ENCODE data around the gene SPR.

SPR gene

DNA sequence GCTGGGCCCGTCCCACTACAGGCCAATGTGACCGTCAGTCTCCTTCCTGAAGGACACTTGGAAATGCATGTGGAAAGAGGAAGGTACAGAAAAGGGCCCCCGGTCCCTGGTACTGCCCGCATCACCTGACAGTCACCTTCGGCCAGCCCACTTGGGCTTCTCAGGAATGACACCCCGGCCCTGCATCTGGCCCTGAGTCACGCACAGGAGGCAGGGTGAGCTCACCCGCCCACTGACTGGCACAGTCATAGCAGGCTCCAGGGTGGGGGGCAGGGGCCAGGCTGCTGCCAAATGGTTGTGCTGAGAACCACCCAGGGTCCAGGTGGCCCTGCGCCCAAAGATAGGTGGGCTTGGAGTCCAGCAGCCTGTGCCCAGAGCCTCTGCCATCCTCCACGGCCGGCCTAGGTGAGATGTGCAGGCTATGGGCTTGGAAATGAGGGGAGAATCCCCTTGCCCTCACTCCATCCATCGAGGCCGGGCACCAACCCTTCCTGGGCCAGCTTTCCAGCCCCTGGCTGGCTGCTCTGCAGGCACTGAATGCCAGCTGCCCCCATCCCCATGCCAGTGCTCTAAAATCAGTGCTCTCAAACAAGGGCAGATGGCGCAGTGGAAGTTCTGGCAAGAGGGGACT is 44.2 kb downstream of the SPR start:
- DNase-seq (ENCODE audit: low read depth): no peak
- H3K4me3 ChIP-seq (ENCODE audit: low read depth, low read length): no peak overlapping the region
- TF ChIP-seq, protein P1, sequence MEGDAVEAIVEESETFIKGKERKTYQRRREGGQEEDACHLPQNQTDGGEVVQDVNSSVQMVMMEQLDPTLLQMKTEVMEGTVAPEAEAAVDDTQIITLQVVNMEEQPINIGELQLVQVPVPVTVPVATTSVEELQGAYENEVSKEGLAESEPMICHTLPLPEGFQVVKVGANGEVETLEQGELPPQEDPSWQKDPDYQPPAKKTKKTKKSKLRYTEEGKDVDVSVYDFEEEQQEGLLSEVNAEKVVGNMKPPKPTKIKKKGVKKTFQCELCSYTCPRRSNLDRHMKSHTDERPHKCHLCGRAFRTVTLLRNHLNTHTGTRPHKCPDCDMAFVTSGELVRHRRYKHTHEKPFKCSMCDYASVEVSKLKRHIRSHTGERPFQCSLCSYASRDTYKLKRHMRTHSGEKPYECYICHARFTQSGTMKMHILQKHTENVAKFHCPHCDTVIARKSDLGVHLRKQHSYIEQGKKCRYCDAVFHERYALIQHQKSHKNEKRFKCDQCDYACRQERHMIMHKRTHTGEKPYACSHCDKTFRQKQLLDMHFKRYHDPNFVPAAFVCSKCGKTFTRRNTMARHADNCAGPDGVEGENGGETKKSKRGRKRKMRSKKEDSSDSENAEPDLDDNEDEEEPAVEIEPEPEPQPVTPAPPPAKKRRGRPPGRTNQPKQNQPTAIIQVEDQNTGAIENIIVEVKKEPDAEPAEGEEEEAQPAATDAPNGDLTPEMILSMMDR (IDR thresholded peaks at IDR 0.05; ENCODE audit: insufficient read depth, low read depth, low read length, missing control alignments): no peak

DNA sequence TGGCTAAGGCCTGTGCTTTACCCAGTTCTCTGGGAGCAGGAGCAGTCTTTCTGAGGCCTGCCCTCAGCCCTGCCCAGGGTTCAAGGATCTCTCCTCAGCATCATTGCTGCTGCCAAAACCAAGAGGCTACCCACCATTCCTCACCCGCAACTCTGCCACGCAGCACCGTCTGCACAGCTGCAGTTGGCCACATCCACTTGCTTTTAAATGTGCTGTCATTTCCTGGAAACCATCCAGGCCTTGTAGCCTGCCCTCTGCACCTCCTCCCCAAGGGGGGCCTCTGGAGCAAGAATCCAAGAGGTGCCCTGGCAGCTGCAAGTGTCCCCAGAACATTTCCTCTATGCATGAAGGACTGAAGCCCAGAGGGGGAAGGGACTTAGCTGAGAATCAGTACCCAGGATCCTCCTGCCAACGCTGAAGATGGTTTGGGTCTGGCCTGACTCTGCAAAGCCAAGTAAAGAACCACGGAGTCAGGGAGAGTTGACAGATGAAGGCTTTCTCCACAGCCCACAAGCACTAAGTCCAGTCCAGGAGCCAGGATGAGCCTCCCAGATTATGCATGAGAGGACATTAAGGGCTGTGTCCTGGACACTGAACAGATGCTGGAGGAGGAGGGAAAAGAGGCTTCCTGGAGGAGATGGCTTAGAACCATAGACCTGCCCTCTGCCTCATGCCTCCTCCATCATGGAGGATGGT is 45.0 kb downstream of the SPR start:
- no peak for DNase-seq (ENCODE audit: low read depth)
- H3K4me3 ChIP-seq (ENCODE audit: low read depth, low read length): no peak overlapping the region
- TF ChIP-seq, protein P1 (IDR thresholded peaks at IDR 0.05; ENCODE audit: insufficient read depth, low read depth, low read length, missing control alignments): no peak

DNA sequence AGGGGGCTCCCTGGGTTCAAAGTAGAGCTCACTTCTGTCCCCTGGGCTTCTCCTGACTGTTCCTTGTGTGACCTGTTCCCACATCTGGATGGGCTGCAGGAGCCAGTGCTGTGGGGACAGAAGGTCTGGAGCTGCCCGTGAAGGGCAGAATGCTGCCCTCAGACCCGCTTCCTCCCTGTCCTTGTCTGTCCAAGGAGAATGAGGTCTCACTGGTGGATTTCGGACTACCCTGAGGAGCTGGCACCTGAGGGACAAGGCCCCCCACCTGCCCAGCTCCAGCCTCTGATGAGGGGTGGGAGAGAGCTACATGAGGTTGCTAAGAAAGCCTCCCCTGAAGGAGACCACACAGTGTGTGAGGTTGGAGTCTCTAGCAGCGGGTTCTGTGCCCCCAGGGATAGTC is 45.6 kb downstream of the SPR start:
- TF ChIP-seq, protein P1 (IDR thresholded peaks at IDR 0.05; ENCODE audit: insufficient read depth, low read depth, low read length, missing control alignments): no peak
- no peak for DNase-seq (ENCODE audit: low read depth)
- H3K4me3 ChIP-seq (ENCODE audit: low read depth, low read length): no peak overlapping the region

DNA sequence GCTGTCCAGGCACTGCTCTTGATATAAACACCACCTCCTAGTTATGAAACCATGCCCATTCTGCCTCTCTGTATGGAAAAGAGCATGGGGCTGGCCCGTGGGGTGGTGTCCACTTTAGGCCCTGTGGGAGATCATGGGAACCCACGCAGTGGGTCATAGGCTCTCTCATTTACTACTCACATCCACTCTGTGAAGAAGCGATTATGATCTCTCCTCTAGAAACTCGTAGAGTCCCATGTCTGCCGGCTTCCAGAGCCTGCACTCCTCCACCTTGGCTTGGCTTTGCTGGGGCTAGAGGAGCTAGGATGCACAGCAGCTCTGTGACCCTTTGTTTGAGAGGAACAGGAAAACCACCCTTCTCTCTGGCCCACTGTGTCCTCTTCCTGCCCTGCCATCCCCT is 46.0 kb downstream of the SPR start:
- TF ChIP-seq, protein P1 (IDR thresholded peaks at IDR 0.05; ENCODE audit: insufficient read depth, low read depth, low read length, missing control alignments): no peak
- no peak for DNase-seq (ENCODE audit: low read depth)
- H3K4me3 ChIP-seq (ENCODE audit: low read depth, low read length): no peak overlapping the region

DNA sequence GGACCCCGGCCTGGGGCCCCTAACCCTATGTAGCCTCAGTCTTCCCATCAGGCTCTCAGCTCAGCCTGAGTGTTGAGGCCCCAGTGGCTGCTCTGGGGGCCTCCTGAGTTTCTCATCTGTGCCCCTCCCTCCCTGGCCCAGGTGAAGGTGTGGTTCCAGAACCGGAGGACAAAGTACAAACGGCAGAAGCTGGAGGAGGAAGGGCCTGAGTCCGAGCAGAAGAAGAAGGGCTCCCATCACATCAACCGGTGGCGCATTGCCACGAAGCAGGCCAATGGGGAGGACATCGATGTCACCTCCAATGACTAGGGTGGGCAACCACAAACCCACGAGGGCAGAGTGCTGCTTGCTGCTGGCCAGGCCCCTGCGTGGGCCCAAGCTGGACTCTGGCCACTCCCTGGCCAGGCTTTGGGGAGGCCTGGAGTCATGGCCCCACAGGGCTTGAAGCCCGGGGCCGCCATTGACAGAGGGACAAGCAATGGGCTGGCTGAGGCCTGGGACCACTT is 46.5 kb downstream of the SPR start:
- DNase-seq (ENCODE audit: low read depth): no peak
- TF ChIP-seq, protein P1 (IDR thresholded peaks at IDR 0.05; ENCODE audit: insufficient read depth, low read depth, low read length, missing control alignments): no peak
- no peak overlapping the region for H3K4me3 ChIP-seq (ENCODE audit: low read depth, low read length)

DNA sequence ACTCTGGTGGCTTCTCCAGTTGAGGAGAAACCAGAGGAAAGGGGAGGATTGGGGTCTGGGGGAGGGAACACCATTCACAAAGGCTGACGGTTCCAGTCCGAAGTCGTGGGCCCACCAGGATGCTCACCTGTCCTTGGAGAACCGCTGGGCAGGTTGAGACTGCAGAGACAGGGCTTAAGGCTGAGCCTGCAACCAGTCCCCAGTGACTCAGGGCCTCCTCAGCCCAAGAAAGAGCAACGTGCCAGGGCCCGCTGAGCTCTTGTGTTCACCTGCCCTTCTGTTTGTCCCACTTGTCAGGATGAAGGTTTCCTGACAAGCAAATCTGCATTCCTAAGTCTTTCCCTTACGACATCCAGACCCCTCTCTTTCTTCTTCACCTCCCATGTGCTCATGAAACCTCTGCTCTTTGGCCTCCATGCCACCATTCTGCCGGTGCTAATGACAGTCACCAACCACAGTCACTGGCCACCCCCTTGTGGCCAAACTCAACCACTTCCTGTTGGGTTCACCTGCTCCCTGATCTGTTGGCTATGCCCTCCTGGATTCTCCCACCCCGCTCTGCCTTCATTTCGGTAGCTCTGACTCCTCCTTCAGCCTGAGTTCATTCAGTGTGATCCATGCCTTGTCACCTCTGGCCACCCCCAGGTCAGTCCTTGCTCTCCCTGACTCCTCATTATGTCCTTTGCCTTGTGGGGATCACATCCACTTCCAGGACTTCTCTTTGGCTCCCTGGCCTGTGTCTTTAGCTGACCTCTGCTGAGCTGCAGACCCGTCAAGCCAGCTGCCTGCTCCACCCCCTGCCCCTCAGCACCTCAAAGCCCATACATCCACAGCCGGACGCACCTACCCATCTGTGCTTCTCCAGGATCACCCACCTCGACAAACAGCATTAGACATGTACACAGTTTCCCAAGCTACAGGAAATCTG is 47.7 kb downstream of the SPR start:
- peak; percentile 65 for DNase-seq (ENCODE audit: low read depth)
- no peak overlapping the region for H3K4me3 ChIP-seq (ENCODE audit: low read depth, low read length)
- TF ChIP-seq, protein P1 (IDR thresholded peaks at IDR 0.05; ENCODE audit: insufficient read depth, low read depth, low read length, missing control alignments): peak; percentile 50
